ENCODE data around the gene DNAJA4. TPM values are rescaled to one million over a fixed set of nuclear protein-coding genes. Genes with fewer than 3 reads are reported as not detected.

The DNAJA4 gene
- polyA plus RNA-seq, 1 of the 3 experiments (the other 2 are of a cell fraction): 0.03 TPM

GRCh38 chr15:78220713-78221112 is 43.6 kb upstream of the DNAJA4 start:
- CTCF ChIA-PET: no interaction called here
- Histone ChIP-seq H3K36me3 (replicated peaks in 1 of 2; ENCODE audit: control insufficient read depth in 1 of 2, insufficient read depth in 2 of 2, low read length in 1 of 2) (no peaks in the 10 kb centered on the region), H3K4me2 (no peak overlapping the region), H3K79me2 (ENCODE audit: insufficient read depth) (no peaks in the 10 kb centered on the region), H3K27me3 (ENCODE audit: insufficient read depth) (no peaks in the 10 kb centered on the region), H4K20me1 (ENCODE audit: insufficient read depth) (no peaks in the 10 kb centered on the region), H2AFZ (ENCODE audit: low read depth) (no peak overlapping the region), H3K27ac (ENCODE audit: low read depth in 2 of 2, low read length in 1 of 2) (no peak overlapping the region), H3K9me3 (no peaks in the 10 kb centered on the region), H3F3A (replicated peaks; ENCODE audit: insufficient read depth) (peaks cover 2% of the 10 kb centered on the region), H3K4me3 (ENCODE audit: low read depth in 2 of 2, low read length in 1 of 2) (no peak overlapping the region), H3K9ac (no peak overlapping the region), H3K4me1 (ENCODE audit: control insufficient read depth in 1 of 2, insufficient read depth in 2 of 2, low read depth in 1 of 2, low read length in 1 of 2) (peaks cover 8 to 15% of the 10 kb centered on the region in 2 experiments; a peak in 2 of 4 replicates), H3K9me2 (no peaks in the 10 kb centered on the region)
- no peak for DNase-seq
- TF ChIP-seq IRF3 (IDR thresholded peaks at IDR 0.05; ENCODE audit: low read depth, low read length): no peak
- POLR2A ChIA-PET: no interaction called here
- WGBS (ENCODE audit: low lambda C conversion rate): 67% methylated on average over 1 of the region's 1 CpG

GRCh38 chr15:78222745-78223395 is 41.5 kb upstream of the DNAJA4 start:
- 91% methylated on average over 5 of the region's 5 CpGs for WGBS (ENCODE audit: low lambda C conversion rate)
- Histone ChIP-seq H3K9me2 (no peaks in the 10 kb centered on the region), H4K20me1 (ENCODE audit: insufficient read depth) (no peaks in the 10 kb centered on the region), H3K4me1 (ENCODE audit: control insufficient read depth in 1 of 2, insufficient read depth in 2 of 2, low read depth in 1 of 2, low read length in 1 of 2) (peaks cover 0 to 6% of the 10 kb centered on the region in 2 experiments; a peak in 1 of 4 replicates), H3K9ac (no peak overlapping the region), H3F3A (replicated peaks; ENCODE audit: insufficient read depth) (peaks cover 7% of the 10 kb centered on the region), H3K27me3 (ENCODE audit: insufficient read depth) (no peaks in the 10 kb centered on the region), H3K4me3 (ENCODE audit: low read depth in 2 of 2, low read length in 1 of 2) (no peak overlapping the region), H2AFZ (ENCODE audit: low read depth) (no peak overlapping the region), H3K79me2 (ENCODE audit: insufficient read depth) (no peaks in the 10 kb centered on the region), H3K4me2 (no peak overlapping the region), H3K36me3 (replicated peaks in 1 of 2; ENCODE audit: control insufficient read depth in 1 of 2, insufficient read depth in 2 of 2, low read length in 1 of 2) (no peaks in the 10 kb centered on the region), H3K9me3 (no peaks in the 10 kb centered on the region), H3K27ac (ENCODE audit: low read depth in 2 of 2, low read length in 1 of 2) (no peak overlapping the region)
- DNase-seq: no peak
- CTCF ChIA-PET: interaction anchor here (0.9 to 2.3 kb wide), 4 partner anchors 11 to 115 kb away, joined by 4 to 7 read pairs (median 4); no protein-coding TSS in a partner anchor
- POLR2A ChIA-PET: no interaction called here
- TF ChIP-seq NFIC (IDR thresholded peaks at IDR 0.05; ENCODE audit: borderline replicate concordance) (no peak), NRF1 (IDR thresholded peaks at IDR 0.05; ENCODE audit: low read depth, low read length) (no peak), RCOR1 (IDR thresholded peaks at IDR 0.05; ENCODE audit: low read length) (no peak), MEF2A (IDR thresholded peaks at IDR 0.05; ENCODE audit: borderline replicate concordance, low read depth) (no peak), ELF1 (IDR thresholded peaks at IDR 0.05) (no peak), TCF12 (IDR thresholded peaks at IDR 0.05) (no peak), FOSL2 (IDR thresholded peaks at IDR 0.05; ENCODE audit: borderline replicate concordance, low read depth) (no peak), TEAD4 (IDR thresholded peaks at IDR 0.05; ENCODE audit: borderline replicate concordance, insufficient read depth) (no peak), SMC3 (IDR thresholded peaks at IDR 0.05; ENCODE audit: low read depth, low read length) (no peak), CTCF (IDR thresholded peaks at IDR 0.05) (no peak), REST (IDR thresholded peaks at IDR 0.05; ENCODE audit: low read depth, low read length) (no peak), RXRA (IDR thresholded peaks at IDR 0.05; ENCODE audit: borderline replicate concordance, low read depth) (no peak), FOXJ3 (CRISPR knock-in tag; IDR thresholded peaks at IDR 0.05) (no peak), MXI1 (IDR thresholded peaks at IDR 0.05; ENCODE audit: low read depth, low read length) (no peak), RFX5 (IDR thresholded peaks at IDR 0.05; ENCODE audit: low read length) (no peak), USF2 (IDR thresholded peaks at IDR 0.05; ENCODE audit: borderline replicate concordance, low read depth, low read length) (no peak)
